ENCODE results near the gene SPON1. TPM values are rescaled to one million over a fixed set of nuclear protein-coding genes. Genes with fewer than 3 reads are reported as not detected.

SPON1 gene
- total and polyA plus RNA-seq, 10 of the 15 experiments (the other 5 are each of a cell fraction or from before 2014, with no cell fraction given), result 0.13 to 1.1 (median 0.18) TPM; not detected in 5

GRCh38 chr11:13966486-13966885, 4.0 kb downstream of the SPON1 start:
- no peak for TF ChIP-seq POU2F2 (IDR thresholded peaks at IDR 0.05; ENCODE audit: borderline replicate concordance, low read depth, low read length)
- no peak for TF ChIP-seq NBN (IDR thresholded peaks at IDR 0.05)
- no peak for TF ChIP-seq RCOR1 (conservative IDR thresholded peaks at IDR 0.05; ENCODE audit: low read depth, low read length)
- no peak for TF ChIP-seq CBX3 (IDR thresholded peaks at IDR 0.05; ENCODE audit: borderline replicate concordance, low read depth)
- TF ChIP-seq KLF5 (IDR thresholded peaks at IDR 0.05; ENCODE audit: partially characterized antibody), result no peak
- TF ChIP-seq, protein P1, sequence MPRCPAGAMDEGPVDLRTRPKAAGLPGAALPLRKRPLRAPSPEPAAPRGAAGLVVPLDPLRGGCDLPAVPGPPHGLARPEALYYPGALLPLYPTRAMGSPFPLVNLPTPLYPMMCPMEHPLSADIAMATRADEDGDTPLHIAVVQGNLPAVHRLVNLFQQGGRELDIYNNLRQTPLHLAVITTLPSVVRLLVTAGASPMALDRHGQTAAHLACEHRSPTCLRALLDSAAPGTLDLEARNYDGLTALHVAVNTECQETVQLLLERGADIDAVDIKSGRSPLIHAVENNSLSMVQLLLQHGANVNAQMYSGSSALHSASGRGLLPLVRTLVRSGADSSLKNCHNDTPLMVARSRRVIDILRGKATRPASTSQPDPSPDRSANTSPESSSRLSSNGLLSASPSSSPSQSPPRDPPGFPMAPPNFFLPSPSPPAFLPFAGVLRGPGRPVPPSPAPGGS (IDR thresholded peaks at IDR 0.05; ENCODE audit: borderline replicate concordance, insufficient read depth, low read depth, low read length, poor library complexity, severe bottlenecking), result no peak
- TF ChIP-seq CBX5 (IDR thresholded peaks at IDR 0.05; ENCODE audit: low read depth), result no peak
- TF ChIP-seq POLR2A (IDR thresholded peaks at IDR 0.05; ENCODE audit: low read depth, low read length), result no peak
- TF ChIP-seq MYB (IDR thresholded peaks at IDR 0.05; ENCODE audit: borderline replicate concordance, low read depth, low read length), result no peak
- no peaks in the 10 kb centered on the region for H3K79me2 ChIP-seq (ENCODE audit: control insufficient read depth, insufficient read depth, low read length)
- ChIA-PET RAD21 (ENCODE audit: unreplicated experiment) (no interaction called here), SMC1A (ENCODE audit: uncharacterized antibody, unreplicated experiment) (no interaction called here), POLR2A (interaction anchor here (0.5 kb wide), 1 partner anchor 509 kb away, joined by 4 read pairs; no protein-coding TSS in a partner anchor), CTCF (interaction anchor here (1.8 kb wide), 1 partner anchor 10 kb away, joined by 5 read pairs; no protein-coding TSS in a partner anchor)
- no peak for DNase-seq (ENCODE audit: low read depth, low spot score)
- in situ Hi-C loops (cut with MboI), result loop anchor here (25.0 kb wide), 1 partner anchor 446 kb away; no protein-coding TSS in a partner anchor
- BruUV-seq (replicated peaks), result no TSS peak
- H4K20me1 ChIP-seq (ENCODE audit: control insufficient read depth, insufficient read depth), result no peaks in the 10 kb centered on the region
- no peak for ATAC-seq
- H3K27ac ChIP-seq (ENCODE audit: control insufficient read depth, insufficient read depth), result no peak overlapping the region
- WGBS (ENCODE audit: insufficient coverage, insufficient replicate concordance, low lambda C conversion rate, missing lambda C conversion rate), result 0% methylated on average over 1 of the region's 1 CpG
- no peak overlapping the region for H3K4me2 ChIP-seq (ENCODE audit: control insufficient read depth, insufficient read depth)
- no peak overlapping the region for H3K4me3 ChIP-seq
- no peak overlapping the region for H2AFZ ChIP-seq (ENCODE audit: control insufficient read depth, low read depth, low read length)
- H3K36me3 ChIP-seq (ENCODE audit: control insufficient read depth in 2 of 2, insufficient read depth in 2 of 2, low read length in 1 of 2), result no peaks in the 10 kb centered on the region
- no peaks in the 10 kb centered on the region for H3K9me3 ChIP-seq (replicated peaks; ENCODE audit: control insufficient read depth, insufficient read depth, low read length)
- no peaks in the 10 kb centered on the region for H3K4me1 ChIP-seq (ENCODE audit: control insufficient read depth, insufficient read depth, low read length)
- H3K27me3 ChIP-seq (replicated peaks in 1 of 2; ENCODE audit: control insufficient read depth in 2 of 2, insufficient read depth in 2 of 2, low read length in 1 of 2), result peaks cover 7 to 11% of the 10 kb centered on the region in 2 experiments
- no peak overlapping the region for H3K9ac ChIP-seq (ENCODE audit: control insufficient read depth, insufficient read depth, low read length)
- intact Hi-C loops (cut with micrococcal nuclease; ENCODE audit: unreplicated experiment), result no loop called here
- FAIRE-seq, result no peak
